Activated CD4-positive, alpha-beta T cell treated with anti-CD3 and anti-CD28 coated beads, Interleukin-2, Interleukin-4, amounts not matched to agents 100 ng/mL and 50 ng/mL, durations not matched to agents 16 hours and 8 hours (primary cell): ENCODE measurements around the gene DICER1.
"Not testable (repeated sequence)": the region's sequence is repeated elsewhere in the genome, so short reads cannot be mapped to it uniquely, and the experiment has no call there.

Experiments
- DNase-seq: peaks from one replicate; pipeline ENCODE4 v3.0.0-alpha.2; 2020; ENCODE audit warnings: low spot score

DICER1 gene

GRCh38 chr14:95185767-95186392, 28.6 kb upstream of the DICER1 start:
- DNase-seq: no peak

DNA sequence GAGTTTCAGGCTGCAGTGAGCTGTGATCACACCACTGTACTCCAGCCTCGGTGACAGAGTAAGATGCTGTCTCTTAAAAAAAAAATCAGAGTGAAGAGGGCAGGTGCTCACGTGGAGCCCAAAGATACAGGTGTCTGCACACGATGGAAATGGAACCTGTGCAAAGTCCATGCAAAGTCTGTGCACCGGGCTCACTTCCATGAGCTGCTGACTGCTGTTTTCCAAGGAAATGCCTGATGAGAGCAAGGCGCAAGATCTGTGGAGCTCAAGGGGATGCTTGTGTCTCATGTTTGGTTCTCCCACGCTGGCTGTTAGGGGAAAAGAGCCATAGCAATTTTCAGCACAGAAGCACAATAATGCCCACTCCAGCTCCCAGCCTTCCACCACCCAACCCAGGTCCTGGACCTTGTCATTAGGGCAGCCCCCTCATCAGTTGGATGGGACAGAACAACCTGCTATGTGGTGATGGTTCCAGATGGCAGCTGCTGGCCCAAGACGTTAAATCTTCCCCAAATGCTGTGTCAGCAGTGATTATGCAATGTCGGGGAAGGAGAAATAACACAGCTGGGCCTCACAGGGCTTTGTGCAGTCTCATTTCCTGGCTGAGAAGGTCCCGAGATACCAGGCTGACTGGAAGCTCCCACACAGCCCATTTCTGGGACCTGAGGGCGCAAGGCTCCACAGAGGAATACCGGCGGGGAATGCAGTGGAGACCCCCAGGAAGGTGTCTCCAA, 27.9 kb upstream of the DICER1 start:
- no peak for DNase-seq

- no peak for DNase-seq
Observed at GRCh38 chr14:95184413-95184790, 27.1 kb upstream of the DICER1 start.

DNA sequence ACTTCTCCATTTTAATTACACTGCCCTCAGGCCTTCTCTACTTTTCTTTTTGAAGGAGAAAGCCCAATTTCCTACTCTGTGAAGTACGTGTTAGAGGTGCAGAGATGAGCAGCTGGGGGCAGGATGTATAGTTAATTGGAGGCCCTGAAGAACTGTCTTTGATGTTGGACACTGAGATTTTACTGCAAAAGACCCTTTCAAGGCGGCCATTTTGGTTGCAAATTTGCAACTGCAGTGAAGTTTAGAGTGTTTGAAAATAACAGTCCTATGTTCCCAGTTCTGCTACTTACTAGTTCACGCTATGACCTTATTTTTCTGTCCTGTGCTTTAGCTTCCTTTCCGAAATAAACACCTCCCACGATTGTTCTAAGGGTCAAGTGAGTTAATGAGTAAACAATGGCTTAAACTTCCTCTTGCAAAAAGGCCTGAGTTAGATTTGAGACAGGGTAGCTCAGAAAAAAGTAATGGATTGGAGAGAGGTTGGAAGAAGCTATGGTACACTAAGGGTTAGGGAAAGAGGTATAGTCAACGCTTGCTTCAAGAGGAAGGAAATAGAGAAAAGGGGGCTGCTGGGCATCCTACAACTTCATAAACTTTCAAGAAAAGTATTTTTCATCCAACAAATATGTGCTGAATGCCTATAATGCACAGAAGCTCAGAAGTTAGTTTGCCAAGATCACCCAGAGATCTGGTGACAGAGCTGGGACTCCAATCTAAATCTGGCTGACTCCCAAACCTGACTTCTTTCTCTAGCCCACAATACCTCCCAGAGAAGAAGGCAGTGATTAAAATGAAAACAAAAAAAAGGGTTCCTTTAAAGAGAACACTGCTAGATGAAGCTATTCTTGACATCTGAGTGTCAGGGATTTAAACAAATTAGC, 26.4 kb upstream of the DICER1 start:
- DNase-seq: no peak

GRCh38 chr14:95183082-95183481, 25.8 kb upstream of the DICER1 start:
- no peak for DNase-seq

GRCh38 chr14:95182379-95182778, 25.1 kb upstream of the DICER1 start:
- no peak for DNase-seq

GRCh38 chr14:95180966-95181741, 23.8 kb upstream of the DICER1 start:
- DNase-seq: no peak

DNA sequence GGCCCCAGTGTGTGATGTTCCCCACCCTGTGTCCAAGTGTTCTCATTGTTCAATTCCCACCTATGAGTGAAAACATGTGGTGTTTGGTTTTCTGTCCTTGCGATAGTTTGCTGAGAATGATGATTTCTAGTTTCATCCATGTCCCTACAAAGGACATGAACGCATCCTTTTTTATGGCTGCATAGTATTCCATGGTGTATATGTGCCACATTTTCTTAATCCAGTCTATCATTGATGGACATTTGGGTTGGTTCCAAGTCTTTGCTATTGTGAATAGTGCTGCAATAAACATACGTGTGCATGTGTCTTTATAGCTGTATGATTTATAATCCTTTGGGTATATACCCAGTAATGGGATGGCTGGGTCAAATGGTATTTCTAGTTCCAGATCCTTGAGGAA, 18.3 kb upstream of the DICER1 start:
- not testable (repeated sequence) for DNase-seq

DNA sequence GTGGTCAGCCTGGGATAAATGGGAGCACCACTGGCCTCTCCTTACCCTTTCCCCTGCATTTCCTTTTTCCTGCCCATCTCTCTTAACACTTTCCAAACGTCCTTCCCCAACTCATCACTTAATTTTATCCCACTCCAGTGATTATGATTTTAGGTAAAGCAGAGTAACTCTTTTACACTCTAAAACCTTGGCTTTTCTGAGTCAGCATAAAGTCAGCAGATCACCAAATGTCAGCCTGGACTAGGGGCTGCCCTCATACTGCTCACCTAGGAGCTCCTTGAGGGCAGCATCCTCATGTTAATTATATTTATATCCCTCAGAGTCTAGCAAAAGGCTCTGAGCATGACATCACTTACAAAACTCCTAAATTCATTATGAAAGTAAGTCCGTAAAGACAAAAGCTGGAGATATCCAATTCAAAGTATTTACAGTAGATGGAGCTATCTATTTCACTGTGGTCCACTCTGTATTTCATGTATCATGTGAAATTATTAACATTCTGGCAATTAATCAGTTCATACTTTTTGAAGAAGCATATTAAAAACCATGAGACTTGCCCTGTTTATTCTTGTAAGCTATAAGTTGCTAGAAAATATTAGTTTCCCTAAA, 17.0 kb upstream of the DICER1 start:
- DNase-seq: no peak

DNA sequence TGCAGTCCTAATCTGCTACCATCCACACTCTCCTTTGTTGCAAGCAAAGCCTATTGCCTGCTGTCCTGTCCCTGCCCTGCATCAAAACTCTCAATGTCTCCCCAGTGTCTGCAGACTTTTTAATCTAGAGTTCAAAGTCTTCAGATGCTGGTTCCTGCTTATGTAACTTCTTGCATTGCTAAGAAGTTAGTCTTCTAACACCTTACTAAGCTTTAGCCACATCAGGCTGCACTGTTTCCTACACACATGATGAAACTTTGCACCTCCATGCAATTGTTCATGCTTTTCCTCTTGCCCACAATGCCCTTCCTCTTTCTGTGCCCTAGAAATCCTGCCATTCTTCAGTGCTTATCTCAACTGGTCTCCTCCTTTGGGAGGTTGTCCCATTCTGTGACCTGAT, 16.2 kb upstream of the DICER1 start:
- DNase-seq: no peak

DNA sequence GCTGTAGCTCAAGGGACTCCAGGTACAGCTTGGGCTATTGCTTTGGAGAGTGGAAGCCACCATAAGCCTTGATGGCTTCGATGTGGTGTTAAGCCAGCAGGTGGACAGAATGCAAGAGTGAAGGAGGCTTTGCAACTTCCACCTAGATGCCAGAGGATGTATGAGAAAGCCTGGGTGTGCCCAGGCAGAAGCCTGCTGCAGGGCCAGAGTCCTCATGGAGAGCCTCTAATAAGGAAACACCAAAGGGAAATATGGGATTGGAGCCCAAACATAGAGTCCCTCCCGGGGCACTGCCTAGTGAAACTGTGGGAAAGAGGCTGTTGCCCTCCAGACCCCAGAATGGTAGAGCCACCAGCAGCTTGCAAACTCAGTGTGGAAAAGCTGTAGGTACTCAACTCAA, 9.8 kb upstream of the DICER1 start:
- DNase-seq: no peak

DNA sequence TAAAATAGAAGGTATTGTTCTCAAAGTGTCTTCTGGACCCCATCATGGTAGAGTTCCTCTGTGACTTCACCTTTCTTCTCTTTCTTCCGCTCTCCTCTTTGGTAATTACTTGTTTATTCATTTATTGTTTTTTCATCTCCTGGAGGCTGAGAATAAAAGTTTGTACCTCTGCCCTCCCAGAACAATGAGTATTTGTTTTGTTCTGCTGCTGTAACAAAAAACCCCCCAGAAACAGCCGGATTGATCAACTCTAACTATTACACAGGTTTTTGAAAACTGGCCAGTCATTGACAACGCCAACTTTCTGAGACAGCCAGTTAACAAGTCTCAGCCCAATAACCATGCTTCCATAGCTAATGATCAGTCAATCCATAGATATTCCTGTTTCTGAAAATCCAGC, 8.2 kb upstream of the DICER1 start:
- DNase-seq: no peak

DNA sequence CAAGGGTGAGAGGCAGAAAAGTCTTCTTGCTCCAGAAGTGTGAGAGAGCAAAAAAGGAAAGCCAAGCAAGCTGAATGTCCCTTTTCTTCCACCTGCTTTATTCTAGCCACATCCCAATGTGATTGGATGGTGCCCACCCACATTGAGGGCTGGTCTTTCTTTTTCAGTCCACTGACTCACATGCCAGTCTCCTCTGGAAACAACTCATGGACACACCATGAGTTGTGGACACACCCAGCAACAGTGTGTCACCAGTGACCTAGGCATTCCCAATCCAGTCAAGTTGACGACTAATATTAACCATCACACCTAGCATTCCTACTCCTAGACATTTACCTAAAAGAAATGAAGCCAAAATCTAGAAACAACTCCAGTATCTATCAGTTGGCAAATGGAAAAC, 7.2 kb upstream of the DICER1 start:
- DNase-seq: no peak

GRCh38 chr14:95163666-95164065, 6.3 kb upstream of the DICER1 start:
- no peak for DNase-seq

- DNase-seq: no peak
Observed at GRCh38 chr14:95163132-95163531, 5.8 kb upstream of the DICER1 start.

GRCh38 chr14:95162641-95163040, 5.3 kb upstream of the DICER1 start:
- DNase-seq: no peak

DNA sequence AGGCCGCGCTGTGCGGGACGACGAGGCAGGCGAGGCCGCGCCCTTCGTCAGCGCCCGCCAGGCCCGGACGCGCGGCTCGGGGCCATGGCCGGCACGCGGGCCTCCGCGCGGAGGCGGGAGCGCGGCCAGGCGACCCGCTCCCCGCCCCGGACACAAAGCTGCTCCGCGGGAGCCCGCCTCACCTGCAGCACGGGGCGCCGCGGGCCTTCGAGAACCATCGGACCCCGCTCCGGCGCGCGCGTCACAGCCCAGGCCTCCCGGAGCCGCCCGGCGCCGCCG, 342 bp downstream of the DICER1 start:
- no peak for DNase-seq

DNA sequence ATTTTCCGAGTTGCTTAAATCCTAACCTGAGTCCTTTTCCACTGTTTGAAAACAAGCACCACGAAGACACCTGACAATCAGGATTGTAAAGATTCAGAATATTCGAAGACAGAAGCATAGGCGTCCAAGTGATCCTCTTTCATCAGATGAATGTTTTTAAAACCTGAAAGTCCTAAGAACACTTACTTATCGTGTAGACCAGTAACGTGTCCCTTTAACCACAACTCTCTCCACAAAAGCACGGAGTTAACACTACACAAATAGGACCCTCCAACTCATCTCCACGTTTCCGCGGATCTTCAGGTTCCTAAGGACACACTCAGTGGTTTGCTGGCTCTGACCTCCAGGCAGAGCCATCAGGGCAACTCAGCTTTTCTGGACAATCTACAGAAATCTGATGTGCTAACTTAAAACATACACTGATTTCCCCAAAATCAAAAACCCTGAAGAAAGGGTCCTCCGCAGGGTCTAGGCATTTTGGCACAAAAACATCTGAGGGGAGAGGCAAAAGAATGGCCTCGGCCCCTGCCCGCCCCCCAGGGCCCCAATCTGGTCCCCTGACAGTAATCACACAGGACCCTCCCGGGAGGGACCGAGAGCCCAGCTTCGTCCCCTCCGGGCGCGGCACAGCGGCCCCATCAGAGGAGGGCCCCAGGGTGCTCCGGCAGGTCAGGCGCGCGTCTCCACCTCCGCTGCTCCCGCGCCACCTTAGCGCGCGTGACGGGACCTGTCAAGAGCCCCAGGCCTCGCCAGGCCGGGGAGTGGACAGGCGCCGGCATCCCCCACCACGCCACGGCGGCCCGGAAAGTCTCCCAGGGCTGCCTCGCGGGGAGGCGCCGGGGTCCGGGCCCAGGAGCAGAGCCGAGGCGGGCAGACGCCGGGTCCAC, 925 bp downstream of the DICER1 start:
- DNase-seq: no peak

- DNase-seq: no peak
Observed at GRCh38 chr14:95155045-95155444, 2.3 kb downstream of the DICER1 start.

GRCh38 chr14:95153866-95154265, 3.5 kb downstream of the DICER1 start:
- DNase-seq: no peak

- no peak for DNase-seq
Observed at GRCh38 chr14:95151561-95151960, 5.8 kb downstream of the DICER1 start.
